Measurements from ENCODE around the gene BMP6. TPM values are rescaled to one million over a fixed set of nuclear protein-coding genes. Genes with fewer than 3 reads are reported as not detected.

BMP6 gene
- total and polyA plus RNA-seq, 10 of the 15 experiments (the other 5 are each of a cell fraction or from before 2014, with no cell fraction given) = 0.02 to 0.15 (median 0.05) TPM; not detected in 5

- CTCF ChIA-PET = interaction anchor here (1.1 kb wide), 1 partner anchor 126 kb away, joined by 3 read pairs; no protein-coding TSS in a partner anchor
- no peak for FAIRE-seq
Observed at GRCh38 chr6:7879980-7880717, 154.2 kb downstream of the BMP6 start.

More at GRCh38 chr6:7879980-7880717, 154.2 kb downstream of the BMP6 start:
- H3K9me3 ChIP-seq (replicated peaks; ENCODE audit: control insufficient read depth, insufficient read depth, low read length) = no peaks in the 10 kb centered on the region
- H3K36me3 ChIP-seq (ENCODE audit: control insufficient read depth in 2 of 2, insufficient read depth in 2 of 2, low read length in 1 of 2) = peaks cover 12 to 39% of the 10 kb centered on the region in 2 experiments
- no peak for TF ChIP-seq NBN (IDR thresholded peaks at IDR 0.05)
- no peak for TF ChIP-seq JUNB (IDR thresholded peaks at IDR 0.05)
- no peak for TF ChIP-seq HCFC1 (IDR thresholded peaks at IDR 0.05; ENCODE audit: low read length)
- TF ChIP-seq FOS (IDR thresholded peaks at IDR 0.05; ENCODE audit: borderline replicate concordance, extremely low read depth, insufficient read length) = no peak
- peak; percentile 28 for TF ChIP-seq POLR2A (IDR thresholded peaks at IDR 0.05; ENCODE audit: low read depth, low read length)
- TF ChIP-seq BMI1 (IDR thresholded peaks at IDR 0.05; ENCODE audit: borderline replicate concordance) = no peak
- TF ChIP-seq PAX8 (IDR thresholded peaks at IDR 0.05) = no peak
- no peak for TF ChIP-seq MTA2 (IDR thresholded peaks at IDR 0.05; ENCODE audit: low read depth)
- TF ChIP-seq SREBF2 (IDR thresholded peaks at IDR 0.05; ENCODE audit: low read length) = no peak
- no peak for TF ChIP-seq ZNF622 (IDR thresholded peaks at IDR 0.05)
- no peak for TF ChIP-seq CUX1 (IDR thresholded peaks at IDR 0.05; ENCODE audit: insufficient replicate concordance, low read depth, low read length)
- TF ChIP-seq MTA3 (IDR thresholded peaks at IDR 0.05; ENCODE audit: borderline replicate concordance, low read length) = 0 out of 2 replicates have a peak, but pooled peaks have one; percentile 55
- no peak for TF ChIP-seq POLR2AphosphoS5 (IDR thresholded peaks at IDR 0.05; ENCODE audit: low read length)
- TF ChIP-seq RELB (IDR thresholded peaks at IDR 0.05; ENCODE audit: low read depth) = no peak
- H2AFZ ChIP-seq (ENCODE audit: control insufficient read depth, low read depth, low read length) = no peak overlapping the region
- intact Hi-C loops (cut with micrococcal nuclease; ENCODE audit: unreplicated experiment) = loop anchor here (5.0 kb wide), 1 partner anchor 337 kb away; no protein-coding TSS in a partner anchor
- H3K9ac ChIP-seq (ENCODE audit: control insufficient read depth, insufficient read depth, low read length) = no peak overlapping the region
- SMC1A ChIA-PET (ENCODE audit: uncharacterized antibody, unreplicated experiment) = no interaction called here
- POLR2A ChIA-PET = no interaction called here
- no peaks in the 10 kb centered on the region for H3K4me1 ChIP-seq (ENCODE audit: control insufficient read depth, insufficient read depth, low read length)
- RAD21 ChIA-PET (ENCODE audit: unreplicated experiment) = no interaction called here
- H3K27ac ChIP-seq (ENCODE audit: control insufficient read depth, insufficient read depth) = no peak overlapping the region
- no peak for DNase-seq (ENCODE audit: low read depth, low spot score)
- BruUV-seq (replicated peaks) = no TSS peak
- H3K27me3 ChIP-seq (replicated peaks in 1 of 2; ENCODE audit: control insufficient read depth in 2 of 2, insufficient read depth in 2 of 2, low read length in 1 of 2) = no peaks in the 10 kb centered on the region
- ATAC-seq = no peak
- in situ Hi-C loops (cut with MboI) = no loop called here
- no peaks in the 10 kb centered on the region for H4K20me1 ChIP-seq (ENCODE audit: control insufficient read depth, insufficient read depth)
- no peaks in the 10 kb centered on the region for H3K79me2 ChIP-seq (ENCODE audit: control insufficient read depth, insufficient read depth, low read length)
- no peak overlapping the region for H3K4me3 ChIP-seq
- no peak overlapping the region for H3K4me2 ChIP-seq (ENCODE audit: control insufficient read depth, insufficient read depth)
- WGBS (ENCODE audit: insufficient coverage, insufficient replicate concordance, low lambda C conversion rate, missing lambda C conversion rate) = over 99% methylated on average over 13 of the region's 13 CpGs
